HG03442 (cell line): ENCODE measurements around the gene PAX7.
"Not testable (repeated sequence)": the region's sequence is repeated elsewhere in the genome, so short reads cannot be mapped to it uniquely, and the experiment has no call there.

ENCODE experiments used
- ATAC-seq: cut with Tn5 transposase; IDR thresholded peaks from one replicate; pipeline ENCODE4 v1.9.1; 2021; ENCODE audit warnings: mild to moderate bottlenecking, moderate library complexity; ENCODE audit not compliant: unreplicated experiment

Gene PAX7

DNA sequence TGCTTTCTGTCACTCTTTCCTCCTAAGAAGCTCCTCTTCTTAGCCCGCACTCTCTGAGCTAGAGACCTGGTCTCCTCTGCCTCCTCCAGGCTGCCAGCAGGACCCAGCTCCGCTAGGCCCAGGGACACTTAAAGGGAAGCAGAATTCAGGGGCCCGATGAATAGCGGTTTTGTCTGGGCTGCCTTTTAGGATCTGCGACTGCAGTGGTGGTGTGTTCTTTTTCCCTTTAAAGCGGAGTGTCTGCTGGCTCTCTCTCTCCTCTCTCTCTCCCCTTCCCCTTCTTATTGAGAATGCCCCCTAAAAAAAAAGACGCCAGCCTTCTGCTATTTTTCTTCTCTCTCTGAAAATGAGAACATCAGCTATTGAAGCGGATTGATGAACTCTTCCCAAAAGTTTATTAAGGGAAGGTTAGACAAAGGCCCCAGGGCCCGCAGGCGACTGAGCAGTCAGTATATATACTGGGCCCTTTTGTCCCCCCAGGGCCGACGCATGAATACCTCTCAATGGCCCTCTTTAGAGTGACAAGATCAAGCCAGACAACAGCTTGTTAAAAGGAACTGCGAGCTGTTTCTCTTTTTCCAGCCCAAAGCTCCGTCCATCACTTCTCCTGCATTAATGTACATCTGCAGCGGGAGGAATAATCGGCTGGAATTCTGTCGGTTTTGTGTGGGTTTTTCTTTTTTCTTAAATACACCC, 27.0 kb downstream of the PAX7 start:
- ATAC-seq: no peak

DNA sequence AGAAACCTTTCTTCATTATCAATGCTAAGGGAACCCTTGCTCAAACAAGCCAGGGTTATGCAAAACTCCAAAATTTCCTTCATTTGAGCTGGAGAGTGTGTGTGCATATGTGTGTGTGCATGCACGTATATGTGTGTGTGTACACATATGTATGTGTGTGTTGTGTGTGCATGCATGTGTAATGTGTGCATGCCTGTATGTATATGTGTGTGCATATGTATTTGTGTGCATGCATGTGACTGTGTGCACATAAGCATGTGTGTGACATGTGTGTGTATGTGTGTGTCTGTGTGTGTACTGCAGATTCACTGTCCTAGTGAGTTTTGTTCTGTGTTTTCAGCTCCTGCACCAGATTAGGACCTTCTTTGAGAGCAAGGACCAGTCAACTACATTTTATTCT, 28.2 kb downstream of the PAX7 start:
- no peak for ATAC-seq

DNA sequence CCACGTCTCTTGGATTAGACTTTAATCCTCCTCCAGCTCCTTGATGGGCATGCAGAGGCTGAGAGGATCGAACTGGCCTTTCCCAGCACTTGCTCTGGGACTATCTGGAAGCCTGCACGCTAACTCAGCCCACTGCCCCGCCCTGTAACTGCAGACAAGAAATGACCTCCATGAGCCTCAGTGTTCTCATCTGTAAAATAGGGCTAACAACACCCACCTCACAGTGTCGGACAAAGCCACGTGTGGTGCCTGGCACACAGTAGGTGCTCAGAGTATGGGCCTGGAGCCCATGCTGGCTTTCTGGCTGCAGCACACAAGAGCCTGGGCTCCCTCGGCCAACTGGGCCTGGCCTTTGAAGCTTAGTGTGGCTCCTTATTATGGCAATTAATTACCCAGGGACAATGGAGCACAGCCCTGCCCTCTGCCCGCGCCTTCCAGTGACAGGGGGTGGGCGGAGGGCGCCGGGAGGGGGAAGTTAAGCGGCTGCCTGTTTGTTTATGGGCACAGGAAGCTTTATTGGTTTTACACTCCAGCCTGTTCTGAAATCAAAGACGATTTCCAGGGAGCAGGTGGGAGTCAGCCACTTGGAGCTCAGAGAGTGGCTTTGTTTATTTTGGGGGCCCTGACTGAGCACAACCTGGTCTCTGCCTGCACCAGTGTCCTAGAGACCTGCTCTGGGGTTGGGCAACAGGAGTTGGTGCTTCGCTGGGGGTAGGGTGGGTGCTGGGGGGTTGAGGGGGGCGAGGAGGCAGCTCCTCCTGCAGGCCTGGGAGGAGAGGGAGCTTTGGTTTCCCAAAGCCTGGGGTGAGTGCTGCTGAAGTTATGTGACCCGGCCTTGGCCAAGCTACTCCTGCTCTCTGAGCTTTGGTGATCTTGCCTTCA, 31.0 kb downstream of the PAX7 start:
- ATAC-seq: no peak

DNA sequence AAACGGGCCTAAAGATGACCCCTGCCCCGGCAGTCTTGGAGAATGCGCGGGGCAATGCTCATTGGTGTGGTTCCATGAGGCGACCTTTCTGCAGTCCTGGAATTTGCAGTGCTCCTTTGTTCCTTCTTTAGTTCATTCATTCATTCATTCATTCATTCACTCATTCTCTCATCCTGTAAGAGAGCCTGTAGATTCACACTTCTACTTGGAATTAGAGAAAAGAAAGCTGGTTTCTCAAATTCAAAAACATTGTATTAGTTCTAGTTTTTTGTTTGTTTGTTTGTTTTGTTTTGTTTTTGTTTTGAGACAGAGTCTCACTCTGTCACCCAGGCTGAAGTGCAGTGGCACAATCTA, 31.6 kb downstream of the PAX7 start:
- ATAC-seq: no peak

DNA sequence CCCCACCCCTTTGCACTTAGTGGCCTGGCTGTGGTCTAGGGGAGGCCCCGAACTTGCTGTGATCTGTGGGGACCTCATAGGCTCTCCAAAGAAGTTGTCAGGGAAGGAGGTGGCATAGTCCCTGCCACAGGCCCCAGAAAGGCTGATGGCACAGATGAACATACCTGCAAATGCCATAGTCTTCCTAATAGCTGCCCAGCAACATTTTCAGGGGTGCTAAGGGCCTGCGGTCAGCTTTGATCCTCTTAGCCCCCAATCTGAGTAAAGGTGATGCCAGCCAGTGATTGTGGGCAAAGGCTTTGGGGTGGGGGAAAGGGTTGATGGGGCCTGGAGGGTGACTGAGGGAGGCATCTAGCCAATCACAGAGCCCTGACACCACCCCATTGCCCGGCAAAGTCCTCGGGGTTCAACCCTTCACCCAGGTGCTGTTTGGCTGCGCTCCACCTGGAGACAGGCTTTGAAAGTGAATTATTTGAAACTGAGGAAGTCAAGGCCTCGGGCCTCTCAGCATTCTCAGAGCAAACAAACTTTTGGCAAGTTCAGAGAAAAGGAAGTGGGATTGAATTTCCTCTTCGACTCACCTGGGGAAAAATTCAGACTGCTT, 35.8 kb downstream of the PAX7 start:
- ATAC-seq: no peak

DNA sequence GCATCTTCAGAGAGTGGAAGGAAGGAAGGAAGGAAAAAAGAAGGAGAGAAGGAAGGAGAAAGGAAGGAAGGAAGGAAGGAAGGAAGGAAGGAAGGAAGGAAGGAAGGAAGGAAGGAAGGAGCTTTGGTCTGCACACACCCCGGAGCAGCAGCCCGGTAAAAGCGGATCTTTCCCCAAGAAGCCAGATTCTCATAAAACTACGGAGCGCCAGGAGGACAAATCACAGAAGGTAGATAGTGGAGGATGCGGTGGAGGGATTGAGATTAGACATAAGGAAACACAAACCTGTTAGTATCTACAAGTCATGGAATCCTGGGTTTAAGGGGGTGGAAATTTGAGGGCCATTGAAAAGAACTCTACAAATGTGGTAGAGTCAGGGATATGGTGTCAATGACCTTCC, 36.7 kb downstream of the PAX7 start:
- ATAC-seq: no peak

DNA sequence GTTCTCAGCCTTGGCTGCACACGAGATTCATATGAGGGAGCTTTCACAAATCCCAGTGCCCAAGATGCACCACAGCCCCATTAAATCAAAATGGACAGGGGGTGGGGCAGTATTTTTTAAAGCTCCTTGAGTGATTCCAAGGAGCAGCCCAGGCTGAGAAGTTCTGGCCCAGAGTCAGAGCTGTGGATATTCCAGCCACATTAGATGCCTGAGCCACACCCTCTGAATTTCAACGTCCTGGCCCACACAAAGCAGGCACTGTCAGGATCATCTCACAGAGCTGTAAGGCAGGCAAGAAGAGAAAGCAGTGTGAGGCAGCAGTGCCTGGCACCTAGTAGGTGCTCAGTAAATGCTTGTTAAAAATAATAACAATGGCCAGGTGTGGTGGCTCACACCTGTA, 37.4 kb downstream of the PAX7 start:
- no peak for ATAC-seq

DNA sequence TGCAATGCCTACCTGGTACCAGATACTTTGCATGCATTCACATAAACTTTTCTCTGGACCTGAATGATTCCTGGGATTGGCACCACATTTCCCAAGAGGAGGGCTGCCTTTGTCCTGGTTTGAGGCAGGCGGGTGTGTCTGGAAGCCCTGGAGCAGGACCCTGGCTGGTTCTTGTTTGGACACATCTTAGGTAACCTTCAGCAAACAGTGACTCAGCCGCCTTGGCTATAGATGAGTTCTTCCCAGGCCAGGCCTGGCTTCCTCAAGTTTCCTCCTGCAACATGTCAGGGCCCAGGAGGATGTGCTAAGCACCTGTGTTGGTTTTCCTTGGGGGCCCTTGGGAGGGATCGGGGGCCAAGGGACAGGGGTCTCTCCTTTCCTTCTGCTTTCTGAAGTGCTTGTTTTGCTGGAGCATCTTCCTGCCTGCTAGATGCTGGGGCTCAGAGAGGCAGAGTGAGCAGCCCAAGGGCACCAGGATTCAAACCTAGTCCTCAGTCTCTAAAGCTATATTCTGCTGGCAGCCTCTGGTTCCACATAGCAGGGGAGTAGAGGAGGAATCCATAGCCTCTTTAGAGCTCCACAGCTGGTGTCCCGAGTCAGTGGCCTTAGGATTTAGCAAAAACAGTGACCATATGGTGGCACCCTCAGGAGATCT, 38.2 kb downstream of the PAX7 start:
- ATAC-seq: no peak

DNA sequence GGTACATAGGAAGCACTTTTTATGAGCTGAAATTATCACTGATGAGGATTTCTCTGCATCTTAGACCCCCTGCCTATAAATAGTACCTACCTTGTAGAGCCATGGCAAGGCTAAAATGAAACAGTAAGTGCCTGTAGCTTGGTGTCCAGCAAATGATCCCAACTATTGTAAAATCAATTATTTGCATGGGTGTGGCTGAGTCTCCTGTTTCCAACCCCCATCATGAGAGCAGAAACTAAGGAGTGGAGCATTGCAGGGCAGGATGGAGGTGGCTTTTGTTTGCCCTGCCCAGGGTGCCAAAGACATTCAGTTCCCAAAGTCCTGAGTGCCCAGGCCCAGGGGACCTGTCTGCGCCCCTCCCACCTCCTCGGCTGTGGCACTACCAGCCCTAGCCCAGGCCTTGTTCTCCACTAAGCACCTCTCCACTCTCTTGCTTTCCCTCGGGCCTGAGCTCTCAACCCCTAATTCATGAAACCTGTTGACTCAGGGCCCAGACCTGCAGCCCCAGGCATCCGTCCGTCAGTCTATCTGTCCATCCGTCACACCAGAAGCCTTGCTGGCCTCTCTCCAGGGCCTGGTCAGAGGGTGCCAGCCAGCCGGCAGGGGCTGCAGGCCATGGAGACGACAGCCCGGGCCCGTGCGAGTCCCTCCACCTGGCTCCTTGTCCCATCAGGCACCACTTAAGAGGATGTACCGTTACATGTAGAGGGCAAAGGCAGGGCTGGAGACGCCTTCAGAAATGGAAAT, 39.6 kb downstream of the PAX7 start:
- no peak for ATAC-seq

DNA sequence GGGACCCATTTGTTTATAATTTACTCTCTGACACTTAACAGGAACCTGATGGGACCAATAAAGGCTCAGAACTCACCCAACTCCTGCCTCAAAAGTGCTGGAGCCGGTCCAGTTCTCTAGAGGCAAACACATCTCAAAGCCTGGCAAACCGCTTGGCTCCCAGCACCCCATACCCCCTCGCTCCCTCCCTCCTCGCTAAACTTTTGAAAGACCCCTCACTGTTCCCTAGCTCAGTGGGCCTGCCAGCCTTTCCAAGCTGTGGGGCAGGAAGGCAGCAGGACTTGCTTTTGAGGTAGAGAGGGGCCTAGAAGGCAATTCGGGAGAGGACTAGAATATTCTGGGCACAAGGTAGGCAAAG, 40.2 kb downstream of the PAX7 start:
- no peak for ATAC-seq

DNA sequence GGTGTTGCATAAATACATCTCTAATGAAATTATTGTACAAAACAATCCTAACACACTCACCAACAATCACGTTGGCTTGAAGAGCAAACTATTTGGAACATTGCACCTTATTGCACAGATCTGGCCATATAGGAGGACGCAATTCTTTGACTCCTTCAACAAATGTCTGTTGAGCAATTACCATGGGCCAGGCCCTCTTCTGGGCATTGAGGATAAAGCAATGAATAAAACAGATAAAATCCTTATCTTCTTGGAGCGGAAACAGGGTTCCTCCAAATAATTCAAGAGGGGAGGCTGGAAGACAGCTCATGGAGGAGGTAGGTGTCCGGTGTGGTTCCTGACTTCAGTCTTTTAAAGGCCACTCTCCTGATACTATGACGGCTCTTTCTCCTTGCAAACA, 43.3 kb downstream of the PAX7 start:
- no peak for ATAC-seq

DNA sequence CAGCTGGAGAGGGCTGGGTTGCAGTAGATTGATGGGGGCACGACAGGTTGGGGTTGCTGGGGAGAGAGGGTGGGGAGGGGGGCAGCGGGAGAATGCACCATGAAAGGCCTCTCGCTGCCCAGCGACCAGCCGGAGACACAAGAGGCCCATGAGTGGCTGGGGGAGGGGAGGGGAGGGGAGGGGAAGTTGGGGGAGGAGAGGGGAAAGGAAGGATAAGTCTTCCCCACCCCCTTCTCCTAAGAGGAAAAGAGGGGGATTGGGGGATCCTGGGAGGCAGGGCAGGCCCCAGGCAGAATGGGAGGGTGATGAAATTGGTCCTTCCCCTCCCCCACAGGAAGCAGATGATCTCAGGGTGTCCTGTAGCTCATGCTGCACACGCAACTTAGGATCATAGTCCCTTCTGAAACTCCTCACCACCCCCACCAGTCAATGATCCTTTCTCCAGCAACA, 45.7 kb downstream of the PAX7 start:
- no peak for ATAC-seq

DNA sequence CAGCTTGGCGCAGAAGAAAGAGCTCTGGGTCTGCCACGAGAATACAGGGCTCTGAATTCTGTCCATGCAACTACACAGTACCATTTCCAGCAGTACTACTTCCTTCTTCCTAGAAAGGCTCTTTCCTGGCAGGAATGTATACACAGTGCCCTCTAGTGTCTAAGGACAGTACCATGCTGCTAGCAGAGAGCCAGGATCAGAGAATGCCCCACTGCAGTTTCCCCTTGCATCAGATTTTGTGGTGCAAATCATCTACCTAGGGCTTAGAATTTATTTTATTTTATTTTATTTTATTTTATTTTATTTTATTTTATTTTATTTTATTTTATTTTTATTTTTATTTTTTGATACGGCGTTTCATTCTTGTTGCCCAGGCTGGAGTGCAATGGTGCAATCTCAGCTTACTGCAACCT, 50.8 kb downstream of the PAX7 start:
- ATAC-seq: no peak

DNA sequence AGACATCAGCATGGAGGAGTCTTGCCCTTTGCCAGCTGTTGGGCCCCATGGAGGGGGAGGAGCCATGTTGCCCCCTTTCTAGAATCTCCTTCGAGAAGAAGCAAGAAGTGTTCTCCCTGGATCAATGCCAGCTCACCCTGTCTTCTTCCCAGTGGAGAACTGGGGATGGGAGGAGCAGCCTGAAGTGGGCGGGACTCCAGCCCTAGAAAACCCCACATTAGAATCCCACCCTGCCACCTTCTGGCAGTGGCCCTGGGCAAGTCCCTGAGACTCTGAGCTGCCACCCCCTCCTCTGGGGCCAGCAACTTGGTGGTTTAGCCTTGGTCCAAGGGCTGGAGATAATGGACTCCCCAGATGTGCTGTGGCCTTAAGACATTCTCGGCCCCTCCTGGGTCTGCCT, 51.7 kb downstream of the PAX7 start:
- ATAC-seq: no peak

DNA sequence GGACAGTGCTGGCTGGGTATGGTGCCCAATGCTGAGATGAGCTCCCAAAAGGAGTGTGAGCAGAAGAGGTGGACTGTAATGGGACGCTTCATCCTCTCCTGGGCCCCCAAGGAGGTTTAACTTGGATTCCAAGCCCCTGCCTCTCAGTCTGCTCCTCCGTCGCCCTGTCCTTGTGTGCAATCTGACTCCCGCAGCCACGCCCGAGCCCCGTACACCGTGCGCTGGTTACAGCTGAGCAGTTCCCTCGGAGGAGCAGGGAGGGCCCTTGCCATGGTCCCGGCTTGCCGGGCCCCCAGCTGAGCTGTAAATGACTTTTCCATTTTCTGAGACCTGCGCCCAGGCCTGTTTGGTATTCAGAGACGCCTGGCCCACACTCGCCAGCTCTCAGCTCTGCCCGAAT, 53.7 kb downstream of the PAX7 start:
- ATAC-seq: no peak

DNA sequence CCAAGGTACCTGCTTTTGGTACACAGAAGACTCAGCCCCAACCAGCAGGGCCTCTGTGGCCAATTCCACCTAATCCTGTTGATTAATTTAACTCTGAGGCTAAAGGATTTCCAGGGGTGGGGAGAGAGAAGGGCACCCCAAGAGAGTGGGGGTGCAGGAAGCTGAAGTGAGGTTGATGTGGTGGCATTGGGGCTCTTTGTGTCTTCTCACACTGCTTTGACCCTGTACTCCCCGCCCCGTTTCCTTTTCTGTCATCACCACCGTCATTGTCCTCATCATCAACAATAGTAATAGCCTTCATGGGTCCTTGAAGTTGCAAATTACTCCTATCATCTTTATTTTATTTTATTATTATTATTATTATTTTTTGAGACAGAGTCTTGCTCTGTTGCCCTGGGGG, 55.9 kb downstream of the PAX7 start:
- no peak for ATAC-seq

DNA sequence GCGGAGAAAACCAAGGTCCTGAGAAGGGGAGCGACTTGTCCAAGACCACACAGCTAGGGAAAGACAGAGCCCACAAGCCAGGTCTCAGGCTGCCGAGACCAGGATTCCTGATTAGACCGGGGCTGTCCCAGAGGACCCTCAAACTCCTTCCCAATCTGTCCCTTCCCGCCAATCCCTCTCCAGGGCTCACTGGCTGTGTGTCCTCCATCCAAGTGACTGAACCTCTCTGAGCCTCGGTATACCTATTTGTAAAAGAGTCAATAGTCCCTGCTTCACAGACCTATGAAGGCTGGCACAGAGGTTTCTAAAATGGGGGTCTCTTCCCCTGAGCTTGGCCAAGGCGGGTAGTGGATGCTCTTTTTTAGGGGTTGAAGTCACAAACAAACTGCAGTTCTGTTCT, 56.6 kb downstream of the PAX7 start:
- ATAC-seq: no peak

DNA sequence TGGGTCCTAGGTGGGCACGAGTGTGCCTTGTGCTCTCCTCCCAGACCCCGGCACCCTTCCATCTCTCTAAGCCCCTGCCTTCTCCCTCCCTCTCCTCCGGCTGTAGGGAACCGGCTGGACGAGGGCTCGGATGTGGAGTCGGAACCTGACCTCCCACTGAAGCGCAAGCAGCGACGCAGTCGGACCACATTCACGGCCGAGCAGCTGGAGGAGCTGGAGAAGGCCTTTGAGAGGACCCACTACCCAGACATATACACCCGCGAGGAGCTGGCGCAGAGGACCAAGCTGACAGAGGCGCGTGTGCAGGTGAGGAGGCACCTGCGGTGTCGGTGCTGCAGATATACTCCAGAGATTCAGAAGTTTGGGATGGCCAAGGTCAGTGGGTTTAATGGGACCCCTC, 61.0 kb downstream of the PAX7 start:
- ATAC-seq: no peak

DNA sequence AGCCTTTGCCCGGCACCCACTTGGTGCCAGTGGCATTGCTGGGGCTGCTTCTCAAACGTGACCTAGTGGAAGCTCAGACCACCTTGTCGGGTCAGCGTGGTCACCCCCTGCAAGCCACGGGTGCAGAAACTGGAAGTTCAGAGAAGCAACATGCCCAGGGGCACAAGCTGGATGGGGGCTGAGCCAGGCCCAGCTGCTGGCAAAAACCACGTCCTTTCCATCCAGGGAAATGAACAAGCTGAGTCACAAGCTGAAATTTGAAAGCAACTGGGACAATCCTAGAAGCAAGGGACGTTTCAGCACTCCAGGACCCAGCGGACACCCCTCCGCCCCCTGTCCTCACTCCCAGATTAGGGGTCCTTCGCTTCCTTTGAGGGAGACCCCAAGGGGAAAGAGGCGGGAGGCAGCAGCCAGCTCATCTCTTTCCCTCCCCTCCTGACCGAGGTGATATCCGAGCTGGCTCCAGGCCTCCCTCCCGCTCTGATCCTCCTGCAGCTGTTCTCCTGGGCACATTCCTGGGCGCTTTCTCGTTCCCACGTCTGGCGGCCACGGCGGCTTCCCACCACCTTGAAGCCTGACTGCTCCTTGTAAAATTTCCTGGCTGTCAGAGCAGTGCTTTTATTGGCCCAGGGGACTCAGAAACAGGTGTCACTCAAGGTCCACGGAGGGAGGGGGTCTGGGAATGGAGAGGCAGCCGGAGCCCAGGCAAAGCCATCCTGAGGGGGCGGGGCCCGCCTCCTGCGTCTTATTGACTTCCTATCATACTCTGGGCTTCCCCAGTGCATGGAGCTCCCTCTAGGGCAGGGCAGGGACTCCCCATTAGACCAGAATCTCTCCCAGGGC, 62.8 kb downstream of the PAX7 start:
- no peak for ATAC-seq

DNA sequence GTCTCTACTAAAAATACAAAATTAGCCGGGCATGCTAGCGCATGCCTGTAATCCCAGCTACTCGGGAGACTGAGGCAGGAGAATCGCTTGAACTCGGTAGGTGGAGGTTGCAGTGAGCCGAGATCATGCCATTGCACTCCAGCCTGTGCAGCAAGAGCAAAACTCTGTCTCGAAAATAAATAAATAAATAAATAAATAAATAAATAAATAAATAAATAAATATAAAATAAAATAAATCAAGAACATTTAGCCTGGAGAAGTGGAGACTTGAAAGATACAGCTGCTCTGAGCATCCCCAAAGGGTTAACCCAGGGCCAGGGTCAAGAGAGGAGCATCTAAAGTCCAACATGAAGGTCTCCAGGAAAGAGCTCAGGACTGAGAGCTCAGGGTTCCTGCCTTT, 63.6 kb downstream of the PAX7 start:
- not testable (repeated sequence) for ATAC-seq
